Gastroesophageal sphincter (tissue), 3 donors: ENCODE results near the gene CDYL.

Source experiments
- POLR2AphosphoS5 ChIP-seq: sonication (generic); formaldehyde crosslinking; IDR thresholded peaks from one replicate; pipeline ENCODE4 v1.6.1; 2017; ENCODE audit warnings: antibody characterized with exemption
- TF ChIP-seq, protein P1 (sequence below), 4 experiments: fragments of 200-600 bp in 2 of 4; fragments of 450-650 bp in 2 of 4; sonication (generic) in 1 of 4; IDR thresholded peaks; one replicate each; pipeline ENCODE4 v1.5.1; 2017 to 2019; ENCODE audit warnings: antibody characterized with exemption in 4 of 4, mild to moderate bottlenecking in 2 of 4, moderate library complexity in 2 of 4

DNA sequence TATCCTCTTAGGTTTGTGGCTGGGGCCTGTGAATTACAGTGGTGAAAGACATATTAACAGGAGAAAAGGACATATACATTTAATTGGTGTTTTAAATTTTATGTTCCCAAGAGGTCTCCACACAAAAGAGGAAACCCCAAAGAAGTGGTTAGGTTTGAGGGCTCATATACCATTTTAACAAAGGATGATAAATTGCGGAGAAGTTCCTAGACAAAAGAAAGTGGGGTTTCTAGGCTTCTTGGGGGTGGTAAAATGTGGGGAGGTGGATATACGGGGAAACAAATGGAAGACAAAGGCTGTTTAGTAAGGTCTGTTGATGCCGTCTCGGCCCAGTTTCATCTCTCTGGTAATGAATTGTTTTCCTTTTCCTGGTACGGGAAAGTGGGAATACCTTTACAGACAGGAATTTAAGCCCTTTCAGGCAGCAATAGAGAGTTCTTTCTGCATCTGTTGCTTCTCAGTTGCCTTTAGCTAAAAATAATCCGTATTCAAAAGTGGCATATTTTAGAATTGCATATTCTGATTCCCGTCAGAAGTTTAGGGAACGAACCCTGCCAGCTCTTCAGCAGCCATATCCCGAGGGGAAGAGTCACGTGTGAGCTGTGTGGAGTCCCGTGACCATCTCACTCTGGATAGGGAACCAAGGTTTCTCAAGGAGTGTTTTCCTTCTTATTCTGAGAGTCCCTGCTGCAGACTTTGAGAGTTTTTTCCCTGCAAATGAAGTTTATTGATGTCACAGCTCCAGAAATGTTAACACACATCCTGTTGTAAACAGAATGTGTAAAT is 123.2 kb downstream of the CDYL start:
- TF ChIP-seq, protein P1, sequence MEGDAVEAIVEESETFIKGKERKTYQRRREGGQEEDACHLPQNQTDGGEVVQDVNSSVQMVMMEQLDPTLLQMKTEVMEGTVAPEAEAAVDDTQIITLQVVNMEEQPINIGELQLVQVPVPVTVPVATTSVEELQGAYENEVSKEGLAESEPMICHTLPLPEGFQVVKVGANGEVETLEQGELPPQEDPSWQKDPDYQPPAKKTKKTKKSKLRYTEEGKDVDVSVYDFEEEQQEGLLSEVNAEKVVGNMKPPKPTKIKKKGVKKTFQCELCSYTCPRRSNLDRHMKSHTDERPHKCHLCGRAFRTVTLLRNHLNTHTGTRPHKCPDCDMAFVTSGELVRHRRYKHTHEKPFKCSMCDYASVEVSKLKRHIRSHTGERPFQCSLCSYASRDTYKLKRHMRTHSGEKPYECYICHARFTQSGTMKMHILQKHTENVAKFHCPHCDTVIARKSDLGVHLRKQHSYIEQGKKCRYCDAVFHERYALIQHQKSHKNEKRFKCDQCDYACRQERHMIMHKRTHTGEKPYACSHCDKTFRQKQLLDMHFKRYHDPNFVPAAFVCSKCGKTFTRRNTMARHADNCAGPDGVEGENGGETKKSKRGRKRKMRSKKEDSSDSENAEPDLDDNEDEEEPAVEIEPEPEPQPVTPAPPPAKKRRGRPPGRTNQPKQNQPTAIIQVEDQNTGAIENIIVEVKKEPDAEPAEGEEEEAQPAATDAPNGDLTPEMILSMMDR (IDR thresholded peaks at IDR 0.05), result no peak
- TF ChIP-seq POLR2AphosphoS5, result no peak
